ENCODE results near the gene KLK15.
A peak's percentile ranks its signal among the peaks of the same experiment; 100 is the strongest.

Gene KLK15

DNA sequence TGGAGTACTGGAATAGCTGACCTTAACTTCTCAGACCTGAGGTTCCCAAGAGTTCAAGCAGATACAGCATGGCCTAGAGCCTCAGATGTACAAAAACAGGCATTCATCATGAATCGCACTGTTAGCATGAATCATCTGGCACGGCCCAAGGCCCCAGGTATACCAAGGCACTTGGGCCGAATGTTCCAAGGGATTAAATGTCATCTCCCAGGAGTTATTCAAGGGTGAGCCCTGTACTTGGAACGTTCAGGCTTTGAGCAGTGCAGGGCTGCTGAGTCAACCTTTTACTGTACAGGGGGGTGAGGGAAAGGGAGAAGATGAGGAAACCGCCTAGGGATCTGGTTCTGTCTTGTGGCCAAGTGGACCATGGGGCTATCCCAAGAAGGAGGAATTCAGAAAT is 27.6 kb upstream of the KLK15 start:
- H2AFZ ChIP-seq (ENCODE audit: insufficient read depth, low read length, poor library complexity) = no peak overlapping the region
- no peak overlapping the region for H3K4ac ChIP-seq (ENCODE audit: low read depth, low read length)
- peaks cover 9% of the 10 kb centered on the region for H3K9me3 ChIP-seq (ENCODE audit: insufficient read depth, low read depth, low read length)
- no peak overlapping the region for H3K18ac ChIP-seq (ENCODE audit: low read length)
- no peak overlapping the region for H3K14ac ChIP-seq (ENCODE audit: low read length)
- no peak overlapping the region for H3K27ac ChIP-seq (ENCODE audit: low read depth, low read length)
- H4K12ac ChIP-seq (ENCODE audit: low read depth, low read length) = no peak overlapping the region
- H3K79me2 ChIP-seq (ENCODE audit: control insufficient read depth, insufficient read depth, low read length, poor library complexity) = no peaks in the 10 kb centered on the region
- no CpG with 5 or more reads among the region's 5 CpGs for WGBS (ENCODE audit: extremely low coverage, insufficient coverage, insufficient read length)
- no peak for DNase-seq
- no peak overlapping the region for H3K4me2 ChIP-seq (ENCODE audit: low read length)
- H3K36me3 ChIP-seq (ENCODE audit: control insufficient read depth in 1 of 2, insufficient read depth in 2 of 2, low read length in 2 of 2) = no peaks in the 10 kb centered on the region
- H2BK5ac ChIP-seq (ENCODE audit: low read depth, low read length, poor library complexity) = no peak overlapping the region
- H4K91ac ChIP-seq (ENCODE audit: low read depth, low read length) = no peak overlapping the region
- H3K9ac ChIP-seq (ENCODE audit: low read length) = no peak overlapping the region
- no peaks in the 10 kb centered on the region for H3K4me1 ChIP-seq (ENCODE audit: control insufficient read depth in 1 of 2, insufficient read depth in 2 of 2, low read length in 2 of 2)
- H3K4me3 ChIP-seq (ENCODE audit: low read depth, low read length) = no peak overlapping the region
- no peaks in the 10 kb centered on the region for H3K27me3 ChIP-seq (ENCODE audit: insufficient read depth, low read length)
- H2BK12ac ChIP-seq (ENCODE audit: low read length) = no peak overlapping the region
- H2AK5ac ChIP-seq (ENCODE audit: low read length) = no peak overlapping the region
- H3K79me1 ChIP-seq (ENCODE audit: low read length) = no peaks in the 10 kb centered on the region
- H4K8ac ChIP-seq (ENCODE audit: low read depth, low read length) = no peak overlapping the region
- H3K23ac ChIP-seq (ENCODE audit: low read length) = no peak overlapping the region
- no peak overlapping the region for H2BK120ac ChIP-seq (ENCODE audit: insufficient read depth, low read length, poor library complexity)

DNA sequence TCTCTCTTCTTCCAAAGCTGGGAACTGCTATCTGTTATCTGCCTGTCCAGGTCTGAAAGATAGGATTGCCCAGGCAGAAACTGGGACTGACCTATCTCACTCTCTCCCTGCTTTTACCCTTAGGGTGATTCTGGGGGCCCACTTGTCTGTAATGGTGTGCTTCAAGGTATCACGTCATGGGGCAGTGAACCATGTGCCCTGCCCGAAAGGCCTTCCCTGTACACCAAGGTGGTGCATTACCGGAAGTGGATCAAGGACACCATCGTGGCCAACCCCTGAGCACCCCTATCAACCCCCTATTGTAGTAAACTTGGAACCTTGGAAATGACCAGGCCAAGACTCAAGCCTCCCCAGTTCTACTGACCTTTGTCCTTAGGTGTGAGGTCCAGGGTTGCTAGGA is 26.5 kb upstream of the KLK15 start:
- no peak overlapping the region for H3K27ac ChIP-seq (ENCODE audit: low read depth, low read length)

DNA sequence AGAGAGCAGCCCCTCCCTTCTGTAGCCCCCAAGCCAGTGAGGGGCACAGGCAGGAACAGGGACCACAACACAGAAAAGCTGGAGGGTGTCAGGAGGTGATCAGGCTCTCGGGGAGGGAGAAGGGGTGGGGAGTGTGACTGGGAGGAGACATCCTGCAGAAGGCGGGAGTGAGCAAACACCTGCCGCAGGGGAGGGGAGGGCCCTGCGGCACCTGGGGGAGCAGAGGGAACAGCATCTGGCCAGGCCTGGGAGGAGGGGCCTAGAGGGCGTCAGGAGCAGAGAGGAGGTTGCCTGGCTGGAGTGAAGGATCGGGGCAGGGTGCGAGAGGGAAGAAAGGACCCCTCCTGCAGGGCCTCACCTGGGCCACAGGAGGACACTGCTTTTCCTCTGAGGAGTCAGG is 25.5 kb upstream of the KLK15 start:
- no peak overlapping the region for H3K14ac ChIP-seq (ENCODE audit: low read length)
- H4K8ac ChIP-seq (ENCODE audit: low read depth, low read length) = no peak overlapping the region
- H3K4ac ChIP-seq (ENCODE audit: low read depth, low read length) = no peak overlapping the region
- H3K79me2 ChIP-seq (ENCODE audit: control insufficient read depth, insufficient read depth, low read length, poor library complexity) = no peaks in the 10 kb centered on the region
- H3K36me3 ChIP-seq (ENCODE audit: control insufficient read depth in 1 of 2, insufficient read depth in 2 of 2, low read length in 2 of 2) = no peaks in the 10 kb centered on the region
- peaks cover 9% of the 10 kb centered on the region for H3K9me3 ChIP-seq (ENCODE audit: insufficient read depth, low read depth, low read length)
- H4K12ac ChIP-seq (ENCODE audit: low read depth, low read length) = no peak overlapping the region
- no peak for DNase-seq
- H3K23ac ChIP-seq (ENCODE audit: low read length) = no peak overlapping the region
- H3K27me3 ChIP-seq (ENCODE audit: insufficient read depth, low read length) = no peaks in the 10 kb centered on the region
- H3K4me3 ChIP-seq (ENCODE audit: low read depth, low read length) = peak overlapping the region; percentile 3
- no peak overlapping the region for H2BK5ac ChIP-seq (ENCODE audit: low read depth, low read length, poor library complexity)
- no peak overlapping the region for H3K18ac ChIP-seq (ENCODE audit: low read length)
- H2AK5ac ChIP-seq (ENCODE audit: low read length) = no peak overlapping the region
- H4K91ac ChIP-seq (ENCODE audit: low read depth, low read length) = no peak overlapping the region
- no CpG with 5 or more reads among the region's 7 CpGs for WGBS (ENCODE audit: extremely low coverage, insufficient coverage, insufficient read length)
- H3K4me1 ChIP-seq (ENCODE audit: control insufficient read depth in 1 of 2, insufficient read depth in 2 of 2, low read length in 2 of 2) = no peaks in the 10 kb centered on the region
- no peak overlapping the region for H2BK120ac ChIP-seq (ENCODE audit: insufficient read depth, low read length, poor library complexity)
- no peak overlapping the region for H3K27ac ChIP-seq (ENCODE audit: low read depth, low read length)
- H3K9ac ChIP-seq (ENCODE audit: low read length) = no peak overlapping the region
- H3K4me2 ChIP-seq (ENCODE audit: low read length) = no peak overlapping the region
- H2BK12ac ChIP-seq (ENCODE audit: low read length) = no peak overlapping the region
- H2AFZ ChIP-seq (ENCODE audit: insufficient read depth, low read length, poor library complexity) = no peak overlapping the region
- H3K79me1 ChIP-seq (ENCODE audit: low read length) = no peaks in the 10 kb centered on the region

More for the DNA sequence above, 26.5 kb upstream of the KLK15 start:
- no peak overlapping the region for H3K4me3 ChIP-seq (ENCODE audit: low read depth, low read length)
- H3K36me3 ChIP-seq (ENCODE audit: control insufficient read depth in 1 of 2, insufficient read depth in 2 of 2, low read length in 2 of 2) = no peaks in the 10 kb centered on the region
- H3K9me3 ChIP-seq (ENCODE audit: insufficient read depth, low read depth, low read length) = peaks cover 9% of the 10 kb centered on the region
- H2AFZ ChIP-seq (ENCODE audit: insufficient read depth, low read length, poor library complexity) = no peak overlapping the region
- WGBS (ENCODE audit: extremely low coverage, insufficient coverage, insufficient read length) = no CpG with 5 or more reads among the region's 4 CpGs
- no peak overlapping the region for H4K12ac ChIP-seq (ENCODE audit: low read depth, low read length)
- H3K4me1 ChIP-seq (ENCODE audit: control insufficient read depth in 1 of 2, insufficient read depth in 2 of 2, low read length in 2 of 2) = no peaks in the 10 kb centered on the region
- no peak overlapping the region for H2BK12ac ChIP-seq (ENCODE audit: low read length)
- no peak overlapping the region for H3K18ac ChIP-seq (ENCODE audit: low read length)
- no peak overlapping the region for H3K4me2 ChIP-seq (ENCODE audit: low read length)
- H3K27me3 ChIP-seq (ENCODE audit: insufficient read depth, low read length) = no peaks in the 10 kb centered on the region
- no peaks in the 10 kb centered on the region for H3K79me1 ChIP-seq (ENCODE audit: low read length)
- H3K79me2 ChIP-seq (ENCODE audit: control insufficient read depth, insufficient read depth, low read length, poor library complexity) = no peaks in the 10 kb centered on the region
- H3K23ac ChIP-seq (ENCODE audit: low read length) = no peak overlapping the region
- H4K8ac ChIP-seq (ENCODE audit: low read depth, low read length) = no peak overlapping the region
- no peak overlapping the region for H2BK5ac ChIP-seq (ENCODE audit: low read depth, low read length, poor library complexity)
- DNase-seq = no peak
- no peak overlapping the region for H3K4ac ChIP-seq (ENCODE audit: low read depth, low read length)
- no peak overlapping the region for H3K9ac ChIP-seq (ENCODE audit: low read length)
- H2BK120ac ChIP-seq (ENCODE audit: insufficient read depth, low read length, poor library complexity) = no peak overlapping the region
- no peak overlapping the region for H4K91ac ChIP-seq (ENCODE audit: low read depth, low read length)
- H3K14ac ChIP-seq (ENCODE audit: low read length) = no peak overlapping the region
- no peak overlapping the region for H2AK5ac ChIP-seq (ENCODE audit: low read length)

DNA sequence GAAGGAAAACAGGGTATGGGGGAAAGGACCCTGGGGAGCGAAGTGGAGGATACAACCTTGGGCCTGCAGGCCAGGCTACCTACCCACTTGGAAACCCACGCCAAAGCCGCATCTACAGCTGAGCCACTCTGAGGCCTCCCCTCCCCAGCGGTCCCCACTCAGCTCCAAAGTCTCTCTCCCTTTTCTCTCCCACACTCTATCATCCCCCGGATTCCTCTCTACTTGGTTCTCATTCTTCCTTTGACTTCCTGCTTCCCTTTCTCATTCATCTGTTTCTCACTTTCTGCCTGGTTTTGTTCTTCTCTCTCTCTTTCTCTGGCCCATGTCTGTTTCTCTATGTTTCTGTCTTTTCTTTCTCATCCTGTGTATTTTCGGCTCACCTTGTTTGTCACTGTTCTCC is 24.0 kb upstream of the KLK15 start:
- Histone ChIP-seq H2BK5ac (ENCODE audit: low read depth, low read length, poor library complexity) (no peak overlapping the region), H3K79me2 (ENCODE audit: control insufficient read depth, insufficient read depth, low read length, poor library complexity) (no peaks in the 10 kb centered on the region), H3K27ac (ENCODE audit: low read depth, low read length) (no peak overlapping the region), H3K18ac (ENCODE audit: low read length) (no peak overlapping the region), H4K12ac (ENCODE audit: low read depth, low read length) (no peak overlapping the region), H3K4me1 (ENCODE audit: control insufficient read depth in 1 of 2, insufficient read depth in 2 of 2, low read length in 2 of 2) (no peaks in the 10 kb centered on the region), H2AFZ (ENCODE audit: insufficient read depth, low read length, poor library complexity) (no peak overlapping the region), H3K4me3 (ENCODE audit: low read depth, low read length) (no peak overlapping the region), H3K4me2 (ENCODE audit: low read length) (no peak overlapping the region), H4K91ac (ENCODE audit: low read depth, low read length) (no peak overlapping the region), H3K27me3 (ENCODE audit: insufficient read depth, low read length) (no peaks in the 10 kb centered on the region), H2BK12ac (ENCODE audit: low read length) (no peak overlapping the region), H3K14ac (ENCODE audit: low read length) (no peak overlapping the region), H3K79me1 (ENCODE audit: low read length) (no peaks in the 10 kb centered on the region), H3K36me3 (ENCODE audit: control insufficient read depth in 1 of 2, insufficient read depth in 2 of 2, low read length in 2 of 2) (no peaks in the 10 kb centered on the region), H3K4ac (ENCODE audit: low read depth, low read length) (no peak overlapping the region), H2BK120ac (ENCODE audit: insufficient read depth, low read length, poor library complexity) (no peak overlapping the region), H3K9ac (ENCODE audit: low read length) (no peak overlapping the region), H2AK5ac (ENCODE audit: low read length) (no peak overlapping the region), H3K9me3 (ENCODE audit: insufficient read depth, low read depth, low read length) (peaks cover 9% of the 10 kb centered on the region), H3K23ac (ENCODE audit: low read length) (no peak overlapping the region), H4K8ac (ENCODE audit: low read depth, low read length) (no peak overlapping the region)
- DNase-seq = no peak
- WGBS (ENCODE audit: extremely low coverage, insufficient coverage, insufficient read length) = no CpG with 5 or more reads among the region's 6 CpGs

All from trophoblast cell (in vitro differentiated cells and primary cell).